Measurements from ENCODE around the gene FOXP2.
A peak's percentile ranks its signal among the peaks of the same experiment; 100 is the strongest.
"Not testable (repeated sequence)": the region's sequence is repeated elsewhere in the genome, so short reads cannot be mapped to it uniquely, and the experiment has no call there.

Gene FOXP2

GRCh38 chr7:114414156-114415063 lies at the start of gene FOXP2:
Gene FOXP2 (plus strand): TSS chr7:114414815. CDS start chr7:114426512, 11,697 bp downstream.
- peak; percentile 37 for DNase-seq

- no peak for DNase-seq
Measured at GRCh38 chr7:114365791-114366190, 48.8 kb upstream of the FOXP2 start.

- DNase-seq = no peak
Measured at GRCh38 chr7:114368492-114368891, 46.1 kb upstream of the FOXP2 start.

DNA sequence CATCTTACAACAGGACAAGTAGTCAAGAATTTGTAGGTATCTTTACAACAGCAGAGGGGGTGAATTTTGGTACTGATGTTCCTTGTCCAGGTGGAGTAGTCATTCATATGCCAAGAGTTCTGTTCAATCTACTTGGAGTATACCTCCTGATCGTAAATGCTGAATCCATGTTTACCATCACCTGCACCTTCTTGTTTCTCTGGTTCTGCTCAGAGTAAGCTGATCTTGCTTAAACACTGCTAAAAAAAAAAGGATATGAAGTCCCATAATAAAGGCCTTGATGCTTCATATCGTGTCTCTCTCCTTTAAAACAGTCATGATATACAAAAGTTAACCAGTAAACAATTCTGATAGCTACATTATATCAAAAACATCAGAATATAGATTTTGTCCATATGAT lies 45.3 kb upstream of the FOXP2 start:
- DNase-seq = no peak

GRCh38 chr7:114372619-114373018 lies 42.0 kb upstream of the FOXP2 start:
- no peak for DNase-seq

DNA sequence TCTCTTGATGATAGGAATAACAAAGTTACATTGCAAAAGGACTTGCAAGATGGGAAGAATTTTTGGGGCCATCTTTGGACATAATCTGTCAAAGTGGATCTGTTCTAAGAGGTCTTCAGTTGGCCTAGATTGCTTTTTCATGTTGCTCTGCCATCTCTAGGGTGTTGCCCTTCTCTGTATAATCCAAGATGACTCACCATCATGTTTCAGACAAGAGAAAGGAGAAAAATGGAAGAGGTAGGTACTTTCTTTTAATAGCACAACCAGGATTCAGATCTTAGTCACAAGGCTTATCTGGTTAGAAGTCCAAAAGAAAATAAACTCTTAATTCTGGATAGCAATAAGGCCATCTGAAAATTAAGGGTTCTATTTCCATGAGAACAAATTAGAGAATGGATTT lies 38.7 kb upstream of the FOXP2 start:
- DNase-seq = no peak

- not testable (repeated sequence) for DNase-seq
Measured at GRCh38 chr7:114383946-114384345, 30.7 kb upstream of the FOXP2 start.

- not testable (repeated sequence) for DNase-seq
Measured at GRCh38 chr7:114384346-114384745, 30.3 kb upstream of the FOXP2 start.

DNA sequence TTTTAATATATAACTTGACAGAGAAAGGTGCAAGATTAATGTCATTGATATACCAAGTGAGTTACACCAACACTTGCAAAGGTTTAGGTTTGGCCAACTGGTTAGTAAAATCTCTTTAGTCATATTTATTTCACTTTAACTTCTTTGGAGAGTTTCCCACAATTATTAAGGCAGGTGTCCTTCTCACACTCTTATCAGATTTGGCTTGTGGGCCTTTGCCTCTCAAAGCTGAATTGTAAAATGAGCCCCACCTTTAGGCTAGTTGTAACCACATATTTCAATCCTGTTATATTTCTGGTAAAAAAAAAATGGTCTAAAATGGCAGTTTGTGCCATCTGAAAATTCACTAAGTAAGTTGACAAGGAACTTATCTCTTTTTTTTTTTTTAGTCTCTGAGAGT lies 26.6 kb upstream of the FOXP2 start:
- DNase-seq = no peak

DNA sequence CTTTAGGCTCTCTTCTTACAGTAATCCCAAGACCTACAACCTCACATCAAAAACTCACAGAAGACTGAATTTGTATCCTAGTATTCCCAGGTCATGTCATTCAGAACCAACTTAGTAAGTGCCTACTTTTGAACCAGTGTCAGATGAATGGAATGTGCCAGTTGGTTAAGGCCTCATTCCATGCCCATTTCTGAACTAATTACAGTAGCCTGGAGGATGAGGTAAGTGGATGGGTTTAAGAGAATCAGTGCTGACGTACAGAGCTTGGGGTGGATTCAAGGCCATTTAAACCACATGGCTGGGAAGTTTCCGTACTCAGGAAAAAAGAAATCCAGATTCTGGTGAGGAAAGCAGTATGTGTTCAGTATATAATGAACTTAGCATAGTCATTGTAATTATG lies 21.9 kb upstream of the FOXP2 start:
- no peak for DNase-seq

DNA sequence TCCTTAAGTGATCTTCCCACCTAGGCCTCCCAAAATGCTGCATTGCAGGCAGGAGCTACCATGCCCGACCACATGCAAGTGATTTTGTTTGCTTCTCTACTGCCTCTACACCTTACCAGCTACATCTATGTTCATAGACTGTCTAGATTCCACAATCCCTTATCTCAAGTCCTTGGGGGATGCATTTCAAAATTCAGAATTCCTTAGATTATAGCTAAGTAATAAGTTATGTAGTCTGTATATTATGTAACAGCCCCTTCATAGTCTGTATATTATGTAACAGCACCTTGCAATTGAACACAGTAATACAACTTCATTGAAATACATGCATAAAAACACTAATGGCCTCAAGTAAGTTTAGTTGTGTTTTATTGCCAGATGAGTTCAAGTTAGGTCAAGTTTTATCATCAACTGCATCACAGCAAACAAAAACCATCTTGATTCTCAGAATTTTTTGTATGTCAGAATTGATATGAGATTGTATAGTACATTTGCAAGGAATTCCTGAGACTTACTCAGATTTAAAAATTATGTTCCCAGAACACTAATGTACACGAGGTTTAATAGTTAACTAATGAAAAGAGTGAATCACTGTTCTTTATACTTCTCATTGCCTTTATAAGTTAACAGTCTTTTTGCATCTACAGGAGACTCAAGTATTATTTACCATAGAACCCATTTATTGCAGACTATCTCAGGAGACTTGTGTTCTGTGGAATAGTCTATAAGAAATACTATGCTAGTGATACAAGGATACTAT lies 11.6 kb upstream of the FOXP2 start:
- DNase-seq = no peak

DNA sequence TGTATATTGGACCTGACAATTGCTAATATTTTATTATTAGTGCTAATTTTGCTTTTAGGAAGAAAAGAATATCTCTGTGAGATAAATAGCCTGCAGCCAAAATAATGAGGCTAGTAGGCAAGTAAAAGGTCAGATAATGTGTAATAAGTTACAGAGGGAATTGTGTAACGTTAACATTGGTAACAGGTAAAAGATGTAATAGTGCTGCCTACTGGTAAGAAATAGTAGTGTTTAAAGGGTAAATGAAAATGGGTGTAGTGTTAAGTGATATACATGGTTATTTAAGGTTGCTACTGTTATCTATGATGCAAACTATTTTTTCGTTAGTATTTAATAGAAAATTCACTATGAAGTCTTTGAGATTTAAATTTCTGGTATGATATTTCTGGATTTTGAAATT lies 9.2 kb upstream of the FOXP2 start:
- DNase-seq = peak; percentile 49

GRCh38 chr7:114409750-114410149 lies 4.9 kb upstream of the FOXP2 start:
- DNase-seq = no peak

GRCh38 chr7:114412548-114412947 lies 2.1 kb upstream of the FOXP2 start:
- DNase-seq = no peak

- DNase-seq = no peak
Measured at GRCh38 chr7:114413761-114414155, 857 bp upstream of the FOXP2 start.

GRCh38 chr7:114415064-114415989 lies 712 bp downstream of the FOXP2 start:
- DNase-seq = no peak

DNA sequence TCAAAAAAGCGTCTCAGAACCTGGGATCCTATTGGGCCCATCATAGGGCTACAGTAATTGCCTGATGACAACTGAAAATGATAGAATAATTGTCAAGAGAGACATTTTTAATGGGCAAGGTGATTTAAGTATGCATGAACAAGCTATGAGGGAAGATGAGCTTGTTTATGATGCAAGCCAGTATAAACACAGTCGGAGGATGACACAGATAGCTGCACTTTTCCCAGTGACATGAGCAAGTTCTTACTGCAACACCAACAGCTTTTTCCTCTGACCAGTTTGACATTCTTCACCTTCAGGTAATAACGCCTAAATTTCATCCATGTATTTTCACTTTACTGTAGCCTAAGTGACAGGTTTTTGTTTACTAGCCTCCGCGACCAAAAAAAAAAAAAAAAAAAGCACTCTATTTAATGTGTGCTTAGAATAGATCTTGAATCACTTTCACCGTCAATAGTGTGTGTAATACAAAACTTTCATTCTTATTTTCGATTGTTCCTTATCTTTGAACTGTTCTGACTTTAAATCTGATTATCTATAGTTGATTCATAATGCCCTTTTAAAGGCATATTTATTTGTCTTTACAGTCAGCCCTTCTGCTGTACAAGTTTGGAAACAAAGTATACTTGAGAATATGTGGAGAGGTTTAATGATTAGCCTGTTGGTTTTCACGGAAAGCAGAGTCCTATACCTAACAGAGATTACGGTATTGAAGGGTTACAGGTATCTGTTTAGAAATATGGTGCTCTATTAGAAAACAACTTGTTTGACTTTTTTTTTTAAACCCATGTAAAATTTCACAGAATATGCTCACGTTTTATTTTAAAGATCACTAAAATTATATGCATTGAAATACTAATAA lies 1.7 kb downstream of the FOXP2 start:
- DNase-seq = no peak

DNA sequence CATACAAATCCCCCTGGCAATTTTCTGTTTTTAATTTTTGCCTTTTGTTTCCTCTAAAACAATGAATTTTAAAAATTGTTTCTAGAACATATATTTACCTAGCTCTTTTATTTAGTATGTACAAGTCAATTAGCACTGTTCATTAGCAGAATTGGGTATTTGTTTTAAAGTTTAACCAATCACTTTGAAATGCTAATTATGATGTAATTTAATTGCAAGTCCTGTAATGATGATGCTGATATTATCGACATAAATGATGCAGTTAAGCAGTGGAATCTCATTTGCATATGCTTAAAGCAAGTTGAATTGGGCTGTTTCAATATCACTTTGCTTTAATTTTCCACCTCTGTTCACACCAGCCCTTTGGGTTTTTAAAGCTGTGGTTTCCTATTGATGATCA lies 2.7 kb downstream of the FOXP2 start:
- DNase-seq = no peak

DNA sequence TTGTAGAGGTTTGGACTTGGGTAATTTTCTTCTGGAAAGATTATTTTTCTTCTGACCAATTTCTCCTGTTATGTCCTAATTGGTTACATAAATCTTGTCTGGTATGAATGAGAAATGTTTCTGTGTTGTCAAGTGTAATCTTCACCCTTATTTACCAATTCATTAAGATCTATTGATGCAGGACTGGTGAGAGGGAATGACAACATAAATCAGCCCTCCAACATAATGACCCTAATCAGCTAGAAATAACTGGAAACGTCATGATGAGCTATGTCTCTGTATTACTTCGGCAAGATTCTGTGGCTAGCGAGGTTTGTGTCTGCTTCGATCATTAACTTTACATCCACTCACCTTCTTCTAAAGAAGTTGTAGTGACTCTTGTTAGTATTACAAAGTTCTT lies 3.5 kb downstream of the FOXP2 start:
- no peak for DNase-seq

- DNase-seq = no peak
Measured at GRCh38 chr7:114419441-114420272, 5.0 kb downstream of the FOXP2 start.
